22Rv1 (cell line): ENCODE data around the gene ALOX15B.

Source experiments
- H3K27ac ChIP-seq: fragments of 450-650 bp; 2 replicates; pipeline ENCODE4 v1.5.1; 2017
- CTCF ChIP-seq: fragments of 450-650 bp; IDR thresholded peaks from 2 replicates; pipeline ENCODE4 v1.5.1; 2017; ENCODE audit warnings: mild to moderate bottlenecking
- ZFX ChIP-seq: fragments of 450-650 bp; IDR thresholded peaks from 2 replicates; pipeline ENCODE4 v1.6.1; 2017; ENCODE audit warnings: antibody characterized with exemption, borderline replicate concordance

The ALOX15B gene

DNA sequence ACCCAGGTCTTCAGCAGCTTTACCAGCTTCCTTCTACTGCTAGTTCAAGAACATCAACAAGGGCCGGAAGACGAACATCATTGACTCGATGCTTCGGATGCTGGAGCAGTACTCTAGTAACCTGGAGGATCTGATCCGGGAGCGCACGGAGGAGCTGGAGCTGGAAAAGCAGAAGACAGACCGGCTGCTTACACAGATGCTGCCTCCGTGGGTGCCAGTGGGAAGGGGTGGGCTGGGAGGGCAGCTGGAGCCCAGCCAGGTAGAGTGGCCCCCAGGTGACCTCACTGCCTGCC lies 24.4 kb upstream of the ALOX15B start:
- no peak overlapping the region for H3K27ac ChIP-seq
- TF ChIP-seq CTCF (no peak), ZFX (no peak)

DNA sequence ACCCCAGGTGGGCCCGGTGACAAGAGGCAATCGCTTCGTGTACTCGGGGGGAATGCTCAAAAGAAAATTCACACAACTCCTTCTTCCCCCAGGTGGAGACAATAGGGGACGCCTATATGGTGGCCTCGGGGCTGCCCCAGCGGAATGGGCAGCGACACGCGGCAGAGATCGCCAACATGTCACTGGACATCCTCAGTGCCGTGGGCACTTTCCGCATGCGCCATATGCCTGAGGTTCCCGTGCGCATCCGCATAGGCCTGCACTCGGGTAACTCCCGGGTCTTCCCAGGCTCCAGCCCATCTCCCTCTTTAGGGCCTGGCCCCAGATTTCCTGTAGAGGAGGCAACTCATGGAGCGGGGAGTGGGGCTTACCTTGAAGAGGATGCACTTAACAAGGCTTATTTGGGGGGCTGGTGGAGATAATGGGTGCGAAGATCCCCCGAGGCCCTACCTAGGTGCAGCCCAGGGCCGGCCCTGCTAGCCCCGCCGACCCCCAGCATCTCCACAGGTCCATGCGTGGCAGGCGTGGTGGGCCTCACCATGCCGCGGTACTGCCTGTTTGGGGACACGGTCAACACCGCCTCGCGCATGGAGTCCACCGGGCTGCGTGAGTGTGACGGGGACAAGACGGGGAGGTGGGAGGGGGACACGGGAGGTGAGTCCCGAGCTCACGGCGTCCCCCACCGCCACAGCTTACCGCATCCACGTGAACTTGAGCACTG lies 23.5 kb upstream of the ALOX15B start:
- peak overlapping the region; percentile 85 for H3K27ac ChIP-seq
- TF ChIP-seq CTCF = no peak
- no peak for TF ChIP-seq ZFX

DNA sequence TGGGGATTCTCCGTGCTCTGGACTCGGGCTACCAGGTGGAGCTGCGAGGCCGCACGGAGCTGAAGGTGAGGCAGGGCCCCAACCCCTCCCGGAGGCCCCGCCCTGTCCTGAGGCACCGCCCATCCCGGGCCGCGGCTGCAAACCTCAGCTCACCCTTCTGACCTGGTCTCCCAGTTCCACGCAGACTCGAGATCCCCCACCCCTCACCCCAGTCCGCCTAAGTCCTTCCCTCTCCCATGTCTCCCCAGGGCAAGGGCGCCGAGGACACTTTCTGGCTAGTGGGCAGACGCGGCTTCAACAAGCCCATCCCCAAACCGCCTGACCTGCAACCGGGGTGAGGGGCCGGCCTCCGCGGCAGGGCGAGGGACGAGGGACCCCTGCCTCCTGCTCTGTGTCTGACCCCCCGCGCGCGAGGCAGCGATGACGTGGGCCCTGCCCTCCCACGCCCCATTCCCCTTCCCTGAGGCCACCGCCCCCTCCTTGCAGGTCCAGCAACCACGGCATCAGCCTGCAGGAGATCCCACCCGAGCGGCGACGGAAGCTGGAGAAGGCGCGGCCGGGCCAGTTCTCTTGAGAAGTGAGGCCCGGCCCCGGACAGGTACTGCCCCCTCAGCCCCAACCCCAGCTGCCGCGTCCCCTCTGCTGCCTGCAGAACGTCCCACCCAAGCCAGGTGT lies 22.8 kb upstream of the ALOX15B start:
- H3K27ac ChIP-seq = peak overlapping the region; percentile 85

GRCh38 chr17:8016632-8017424 lies 22.0 kb upstream of the ALOX15B start:
- peak overlapping the region; percentile 85 for H3K27ac ChIP-seq
- TF ChIP-seq ZFX (no peak), CTCF (peak; percentile 84)

More for the DNA sequence above, 22.8 kb upstream of the ALOX15B start:
- TF ChIP-seq ZFX = no peak

GRCh38 chr17:8018436-8018835 lies 20.4 kb upstream of the ALOX15B start:
- H3K27ac ChIP-seq = peak overlapping the region; percentile 85
- TF ChIP-seq CTCF (no peak), ZFX (no peak)

DNA sequence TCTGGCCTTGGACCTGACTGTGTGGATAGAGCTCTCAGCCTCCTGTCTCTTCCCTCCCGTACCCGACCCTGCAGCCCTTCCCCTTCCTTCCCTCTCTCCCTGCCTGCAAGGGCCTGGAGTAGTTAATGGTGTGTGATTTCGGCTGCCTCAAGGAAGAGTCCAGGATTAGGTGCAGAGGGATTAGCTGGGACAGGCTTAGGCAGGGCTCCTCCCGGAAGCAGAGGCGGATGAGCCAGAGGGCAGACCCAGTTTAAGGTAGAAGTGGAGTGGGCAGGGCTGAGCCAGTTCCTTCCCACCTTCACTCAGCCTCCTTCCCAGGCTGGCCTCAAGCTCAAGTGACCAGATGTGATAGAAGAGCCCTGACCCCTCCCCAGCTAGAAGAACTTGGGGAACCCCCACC lies 19.7 kb upstream of the ALOX15B start:
- TF ChIP-seq CTCF (no peak), ZFX (no peak)
- H3K27ac ChIP-seq = peak overlapping the region; percentile 85

GRCh38 chr17:8019665-8020650 lies 18.9 kb upstream of the ALOX15B start:
- peak overlapping the region; percentile 85 for H3K27ac ChIP-seq

More at GRCh38 chr17:8019665-8020650, 18.9 kb upstream of the ALOX15B start:
- TF ChIP-seq ZFX (no peak), CTCF (no peak)
